ENCODE data around the gene SLC25A23.

Gene SLC25A23

GRCh38 chr19:6452223-6452614, 7.4 kb downstream of the SLC25A23 start:
- FAIRE-seq (no peak), DNase-seq (ENCODE audit: insufficient read length, low spot score) (no peak)
- TF ChIP-seq CTCF (IDR thresholded peaks at IDR 0.05; ENCODE audit: insufficient read depth, missing control alignments): no peak

GRCh38 chr19:6451583-6452222, 7.9 kb downstream of the SLC25A23 start:
- no peak for FAIRE-seq
- no peak for TF ChIP-seq CTCF (IDR thresholded peaks at IDR 0.05; ENCODE audit: insufficient read depth, missing control alignments)
- no peak for DNase-seq (ENCODE audit: insufficient read length, low spot score)

GRCh38 chr19:6450166-6450565, 9.4 kb downstream of the SLC25A23 start:
- DNase-seq (ENCODE audit: insufficient read length, low spot score) (no peak), FAIRE-seq (no peak)
- no peak for TF ChIP-seq CTCF (IDR thresholded peaks at IDR 0.05; ENCODE audit: insufficient read depth, missing control alignments)

GRCh38 chr19:6448045-6448444, 11.5 kb downstream of the SLC25A23 start:
- no peak for FAIRE-seq
- TF ChIP-seq CTCF (IDR thresholded peaks at IDR 0.05; ENCODE audit: insufficient read depth, missing control alignments): no peak
- DNase-seq (ENCODE audit: insufficient read length, low spot score): no peak

- DNase-seq (ENCODE audit: insufficient read length, low spot score): no peak
- no peak for TF ChIP-seq CTCF (IDR thresholded peaks at IDR 0.05; ENCODE audit: insufficient read depth, missing control alignments)
- no peak for FAIRE-seq
These were observed 13.1 kb downstream of the SLC25A23 start for GRCh38 chr19:6446452-6446851.

- FAIRE-seq: no peak
- no peak for TF ChIP-seq CTCF (IDR thresholded peaks at IDR 0.05; ENCODE audit: insufficient read depth, missing control alignments)
- no peak for DNase-seq (ENCODE audit: insufficient read length, low spot score)
These were observed 15.6 kb downstream of the SLC25A23 start for GRCh38 chr19:6443986-6444385.

GRCh38 chr19:6442087-6442688, 17.4 kb downstream of the SLC25A23 start:
- no peak for FAIRE-seq

More at GRCh38 chr19:6442087-6442688, 17.4 kb downstream of the SLC25A23 start:
- DNase-seq (ENCODE audit: insufficient read length, low spot score): no peak
- TF ChIP-seq CTCF (IDR thresholded peaks at IDR 0.05; ENCODE audit: insufficient read depth, missing control alignments): no peak
